Neural cell (in vitro differentiated cells): ENCODE measurements around the gene SKA3. TPM values are rescaled to one million over a fixed set of nuclear protein-coding genes. Genes with fewer than 3 reads are reported as not detected.

Source experiments
- H2AFZ ChIP-seq: fragments of 200-600, 300-800 bp; sonication (generic), shearing (Covaris generic); 2 replicates; pipeline ENCODE4 v1.6.0; 2014; ENCODE audit warnings: low read depth, mild to moderate bottlenecking, antibody characterized with exemption, low read length, moderate library complexity
- H3F3A ChIP-seq: fragments of 200-600 bp; shearing (Covaris generic); 2 replicates; pipeline ENCODE4 v1.6.1; 2016; ENCODE audit warnings: mild to moderate bottlenecking, moderate library complexity, mixed read lengths, antibody characterized with exemption, low read length; ENCODE audit not compliant: insufficient read depth, poor library complexity, severe bottlenecking
- H3K27ac ChIP-seq: fragments of 200-600, 300-800 bp; sonication (generic), shearing (Covaris generic); 2 replicates; pipeline ENCODE4 v1.5.1; 2014; ENCODE audit warnings: mild to moderate bottlenecking, low read length, moderate library complexity
- H3K27me3 ChIP-seq: fragments of 300-800, 200-600 bp; sonication (generic), shearing (Covaris generic); 2 replicates; pipeline ENCODE4 v1.6.0; 2014; ENCODE audit warnings: mild to moderate bottlenecking, low read depth, low read length, moderate library complexity; ENCODE audit not compliant: insufficient read depth
- H3K36me3 ChIP-seq: fragments of 300-800, 200-600 bp; sonication (generic), shearing (Covaris generic); 2 replicates; pipeline ENCODE4 v1.5.1; 2014; ENCODE audit warnings: mild to moderate bottlenecking, antibody characterized with exemption, low read length, moderate library complexity; ENCODE audit not compliant: insufficient read depth
- H3K4me2 ChIP-seq: fragments of 300-800, 200-600 bp; sonication (generic), shearing (Covaris generic); 2 replicates; pipeline ENCODE4 v1.6.0; 2014; ENCODE audit warnings: mild to moderate bottlenecking, low read length
- H3K4me3 ChIP-seq: fragments of 300-800, 200-600 bp; sonication (generic), shearing (Covaris generic); 2 replicates; pipeline ENCODE4 v1.5.1; 2014; ENCODE audit warnings: mild to moderate bottlenecking, low read length, moderate library complexity
- H3K79me2 ChIP-seq: fragments of 200-600 bp; shearing (Covaris generic); replicated peaks from 2 replicates; pipeline ENCODE4 v1.6.0; 2014; ENCODE audit warnings: mild to moderate bottlenecking, low read length, moderate library complexity; ENCODE audit not compliant: insufficient read depth
- H3K9ac ChIP-seq: fragments of 300-800, 200-600 bp; sonication (generic), shearing (Covaris generic); 2 replicates; pipeline ENCODE4 v1.6.1; 2016; ENCODE audit warnings: mild to moderate bottlenecking, low read length, mixed read lengths
- H3K9me2 ChIP-seq: fragments of 200-600 bp; shearing (Covaris generic); 2 replicates; pipeline ENCODE4 v1.6.1; 2016; ENCODE audit warnings: mild to moderate bottlenecking, low read length, mixed read lengths; ENCODE audit not compliant: insufficient read depth
- H3K9me3 ChIP-seq: fragments of 200-600, 300-800 bp; sonication (generic), shearing (Covaris generic); 2 replicates; pipeline ENCODE4 v1.6.1; 2016; ENCODE audit warnings: mild to moderate bottlenecking, mixed run types, low read length, moderate library complexity, mixed read lengths
- H4K20me1 ChIP-seq: fragments of 200-600 bp; shearing (Covaris generic); 2 replicates; pipeline ENCODE4 v1.6.1; 2016; ENCODE audit warnings: mild to moderate bottlenecking, mixed run types; ENCODE audit not compliant: insufficient read depth
- EP300 ChIP-seq: fragments of 450-650 bp; conservative IDR thresholded peaks from 2 replicates; pipeline ENCODE4 v1.6.1; 2014; ENCODE audit warnings: antibody characterized with exemption, mild to moderate bottlenecking, moderate library complexity; ENCODE audit not compliant: poor library complexity, severe bottlenecking
- EZH2 ChIP-seq: fragments of 200-600, 300-800 bp; shearing (Covaris generic), sonication (generic); IDR thresholded peaks from 2 replicates; pipeline ENCODE4 v1.6.1; 2014; ENCODE audit warnings: antibody characterized with exemption, low read length, borderline replicate concordance, mild to moderate bottlenecking; ENCODE audit not compliant: insufficient read depth, poor library complexity, severe bottlenecking
- MXI1 ChIP-seq: fragments of 450-650 bp; conservative IDR thresholded peaks from 2 replicates; pipeline ENCODE4 v1.6.1; 2014; ENCODE audit warnings: antibody characterized with exemption, mild to moderate bottlenecking; ENCODE audit not compliant: poor library complexity, severe bottlenecking
- POLR2AphosphoS5 ChIP-seq: IDR thresholded peaks from 2 replicates; pipeline ENCODE4 v1.6.1; 2012
- RAD21 ChIP-seq: fragments of 450-650 bp; conservative IDR thresholded peaks from 2 replicates; pipeline ENCODE4 v1.6.1; 2014; ENCODE audit warnings: antibody characterized with exemption, mild to moderate bottlenecking, moderate library complexity
- SMC3 ChIP-seq: fragments of 450-650 bp; conservative IDR thresholded peaks from 2 replicates; pipeline ENCODE4 v1.6.1; 2014; ENCODE audit warnings: antibody characterized with exemption, mild to moderate bottlenecking, moderate library complexity; ENCODE audit not compliant: poor library complexity
- TAF1 ChIP-seq: IDR thresholded peaks from 2 replicates; pipeline ENCODE4 v1.6.1; 2012; ENCODE audit warnings: low read depth
- polyA plus RNA-seq: library from polyadenylated mRNA; depleted of rRNA; stranded (reverse); fragments of >200 nt; gene quantifications from 2 replicates; pipeline ENCODE4 v1.2.3, GENCODE V29; 2014
- TF ChIP-seq, protein P1 (sequence below): fragments of 450-650 bp; IDR thresholded peaks from 2 replicates; pipeline ENCODE4 v1.5.1; 2014; ENCODE audit warnings: antibody characterized with exemption, mild to moderate bottlenecking, moderate library complexity; ENCODE audit not compliant: poor library complexity, severe bottlenecking
- TF ChIP-seq, protein P2 (sequence below): IDR thresholded peaks from 2 replicates; pipeline ENCODE4 v1.6.1; 2012; ENCODE audit warnings: borderline replicate concordance

SKA3 gene
- polyA plus RNA-seq, 1 donor from 2014 or later: 1.3 TPM

DNA sequence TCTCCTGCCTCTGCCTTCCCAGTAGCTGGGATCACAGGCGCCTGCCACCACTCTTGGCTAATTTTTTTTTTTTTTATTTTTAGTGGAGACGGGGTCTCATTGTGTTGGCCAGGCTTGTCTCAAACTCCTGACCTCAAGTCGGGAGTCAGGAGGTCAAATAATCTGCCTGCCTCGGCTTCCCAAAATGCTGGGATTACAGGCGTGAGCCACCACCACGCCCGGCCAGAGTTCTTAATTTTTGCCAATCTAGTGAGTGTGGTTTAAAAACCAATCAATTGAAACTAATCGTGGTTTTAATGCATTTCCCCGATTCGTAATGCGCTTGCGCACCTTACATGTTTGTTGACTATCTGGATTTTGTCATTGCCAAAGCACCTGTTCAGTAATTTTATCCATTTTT is 37.0 kb downstream of the SKA3 start:
- H2AFZ ChIP-seq: peak overlapping the region; percentile 74

DNA sequence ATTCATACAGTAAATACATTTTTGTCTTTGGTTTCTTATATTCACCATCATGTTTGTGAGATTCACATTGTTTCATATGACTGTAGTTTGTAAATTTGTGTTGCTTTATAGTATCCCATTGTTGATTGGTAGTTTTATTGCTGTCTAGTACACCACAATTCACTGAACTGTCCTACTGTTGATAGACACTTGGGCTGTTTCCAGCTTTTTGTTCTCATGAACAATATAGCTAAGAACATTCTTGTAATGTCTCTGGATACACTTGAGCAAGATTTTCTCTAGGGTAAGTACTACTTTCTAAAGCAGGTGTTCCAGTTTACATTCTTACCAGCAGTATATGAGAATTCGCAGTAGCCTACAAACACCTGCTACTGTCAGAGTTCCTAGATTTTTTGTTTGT is 37.8 kb downstream of the SKA3 start:
- no peaks in the 10 kb centered on the region for H3K36me3 ChIP-seq

More for the DNA sequence above, 37.0 kb downstream of the SKA3 start:
- TF ChIP-seq EZH2: no peak
- TF ChIP-seq POLR2AphosphoS5: no peak
- TF ChIP-seq EP300: no peak
- TF ChIP-seq, protein P1, sequence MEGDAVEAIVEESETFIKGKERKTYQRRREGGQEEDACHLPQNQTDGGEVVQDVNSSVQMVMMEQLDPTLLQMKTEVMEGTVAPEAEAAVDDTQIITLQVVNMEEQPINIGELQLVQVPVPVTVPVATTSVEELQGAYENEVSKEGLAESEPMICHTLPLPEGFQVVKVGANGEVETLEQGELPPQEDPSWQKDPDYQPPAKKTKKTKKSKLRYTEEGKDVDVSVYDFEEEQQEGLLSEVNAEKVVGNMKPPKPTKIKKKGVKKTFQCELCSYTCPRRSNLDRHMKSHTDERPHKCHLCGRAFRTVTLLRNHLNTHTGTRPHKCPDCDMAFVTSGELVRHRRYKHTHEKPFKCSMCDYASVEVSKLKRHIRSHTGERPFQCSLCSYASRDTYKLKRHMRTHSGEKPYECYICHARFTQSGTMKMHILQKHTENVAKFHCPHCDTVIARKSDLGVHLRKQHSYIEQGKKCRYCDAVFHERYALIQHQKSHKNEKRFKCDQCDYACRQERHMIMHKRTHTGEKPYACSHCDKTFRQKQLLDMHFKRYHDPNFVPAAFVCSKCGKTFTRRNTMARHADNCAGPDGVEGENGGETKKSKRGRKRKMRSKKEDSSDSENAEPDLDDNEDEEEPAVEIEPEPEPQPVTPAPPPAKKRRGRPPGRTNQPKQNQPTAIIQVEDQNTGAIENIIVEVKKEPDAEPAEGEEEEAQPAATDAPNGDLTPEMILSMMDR: no peak
- no peak for TF ChIP-seq RAD21
- TF ChIP-seq, protein P2, sequence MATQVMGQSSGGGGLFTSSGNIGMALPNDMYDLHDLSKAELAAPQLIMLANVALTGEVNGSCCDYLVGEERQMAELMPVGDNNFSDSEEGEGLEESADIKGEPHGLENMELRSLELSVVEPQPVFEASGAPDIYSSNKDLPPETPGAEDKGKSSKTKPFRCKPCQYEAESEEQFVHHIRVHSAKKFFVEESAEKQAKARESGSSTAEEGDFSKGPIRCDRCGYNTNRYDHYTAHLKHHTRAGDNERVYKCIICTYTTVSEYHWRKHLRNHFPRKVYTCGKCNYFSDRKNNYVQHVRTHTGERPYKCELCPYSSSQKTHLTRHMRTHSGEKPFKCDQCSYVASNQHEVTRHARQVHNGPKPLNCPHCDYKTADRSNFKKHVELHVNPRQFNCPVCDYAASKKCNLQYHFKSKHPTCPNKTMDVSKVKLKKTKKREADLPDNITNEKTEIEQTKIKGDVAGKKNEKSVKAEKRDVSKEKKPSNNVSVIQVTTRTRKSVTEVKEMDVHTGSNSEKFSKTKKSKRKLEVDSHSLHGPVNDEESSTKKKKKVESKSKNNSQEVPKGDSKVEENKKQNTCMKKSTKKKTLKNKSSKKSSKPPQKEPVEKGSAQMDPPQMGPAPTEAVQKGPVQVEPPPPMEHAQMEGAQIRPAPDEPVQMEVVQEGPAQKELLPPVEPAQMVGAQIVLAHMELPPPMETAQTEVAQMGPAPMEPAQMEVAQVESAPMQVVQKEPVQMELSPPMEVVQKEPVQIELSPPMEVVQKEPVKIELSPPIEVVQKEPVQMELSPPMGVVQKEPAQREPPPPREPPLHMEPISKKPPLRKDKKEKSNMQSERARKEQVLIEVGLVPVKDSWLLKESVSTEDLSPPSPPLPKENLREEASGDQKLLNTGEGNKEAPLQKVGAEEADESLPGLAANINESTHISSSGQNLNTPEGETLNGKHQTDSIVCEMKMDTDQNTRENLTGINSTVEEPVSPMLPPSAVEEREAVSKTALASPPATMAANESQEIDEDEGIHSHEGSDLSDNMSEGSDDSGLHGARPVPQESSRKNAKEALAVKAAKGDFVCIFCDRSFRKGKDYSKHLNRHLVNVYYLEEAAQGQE: no peak
- no peak for TF ChIP-seq MXI1
- TF ChIP-seq TAF1: no peak
- no peak for TF ChIP-seq SMC3
- H3K27me3 ChIP-seq: no peaks in the 10 kb centered on the region
- H3K9me3 ChIP-seq: no peaks in the 10 kb centered on the region
- no peaks in the 10 kb centered on the region for H4K20me1 ChIP-seq
- peak overlapping the region; percentile 89 for H3K4me3 ChIP-seq
- peak overlapping the region; percentile 83 for H3K9ac ChIP-seq
- H3K79me2 ChIP-seq: peaks cover 32% of the 10 kb centered on the region
- no peaks in the 10 kb centered on the region for H3K9me2 ChIP-seq
- peak overlapping the region; percentile 97 for H3K27ac ChIP-seq
- no peaks in the 10 kb centered on the region for H3F3A ChIP-seq
- H3K36me3 ChIP-seq: no peaks in the 10 kb centered on the region
- peak overlapping the region; percentile 66 for H3K4me2 ChIP-seq

More for the DNA sequence above, 37.8 kb downstream of the SKA3 start:
- Histone ChIP-seq H3K9me3 (no peaks in the 10 kb centered on the region), H3F3A (no peaks in the 10 kb centered on the region), H2AFZ (no peak overlapping the region), H3K9ac (no peak overlapping the region), H4K20me1 (no peaks in the 10 kb centered on the region), H3K27ac (no peak overlapping the region), H3K27me3 (no peaks in the 10 kb centered on the region), H3K9me2 (no peaks in the 10 kb centered on the region), H3K4me2 (no peak overlapping the region), H3K79me2 (peaks cover 28% of the 10 kb centered on the region), H3K4me3 (no peak overlapping the region)
- TF ChIP-seq RAD21 (no peak), MXI1 (no peak), TAF1 (no peak), SMC3 (no peak), POLR2AphosphoS5 (no peak), EZH2 (no peak), EP300 (no peak)
- TF ChIP-seq, protein P2: no peak
- TF ChIP-seq, protein P1: no peak
